ENCODE measurements around the gene PHACTR3. TPM values are rescaled to one million over a fixed set of nuclear protein-coding genes. Genes with fewer than 3 reads are reported as not detected.

The PHACTR3 gene
- total and polyA plus RNA-seq, 2 experiments from 2014 or later = 0.45 to 0.61 TPM

DNA sequence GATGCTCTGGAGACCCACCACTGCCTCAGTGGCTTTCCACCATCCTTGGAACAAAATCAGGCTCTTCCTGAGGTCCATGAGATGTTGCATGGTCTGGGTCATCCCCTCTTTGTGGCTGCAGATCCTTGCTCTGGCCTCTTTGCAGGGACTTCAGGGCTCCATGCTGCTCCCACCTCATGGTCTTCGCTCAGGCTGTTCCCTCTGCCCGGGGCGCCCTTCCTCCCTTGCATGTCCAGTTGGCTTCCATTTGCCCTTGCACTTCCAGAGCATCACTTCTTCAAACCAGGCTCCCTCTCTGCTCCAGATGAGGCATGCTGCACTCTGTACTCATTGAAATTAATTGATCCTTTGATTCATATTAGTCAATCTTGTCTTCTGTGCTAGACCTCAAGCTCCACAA lies 4.4 kb upstream of the PHACTR3 start:
- no peak for ATAC-seq

More for the DNA sequence above, 4.4 kb upstream of the PHACTR3 start:
- Mint-ChIP-seq H3K4me3 (no peak overlapping the region), H3K27me3 (ENCODE audit: insufficient read depth, low read depth, poor library complexity) (peaks cover 42% of the 10 kb centered on the region), H3K9me3 (no peaks in the 10 kb centered on the region), H3K27ac (no peak overlapping the region), H3K36me3 (ENCODE audit: low read depth) (no peaks in the 10 kb centered on the region), H3K4me1 (peaks cover 8% of the 10 kb centered on the region; the same call in 2 of the 3 replicates)
- no peak overlapping the region for H2AFZ ChIP-seq
- no peak overlapping the region for H3K27ac ChIP-seq (ENCODE audit: low read depth)
- no peak overlapping the region for H3K4me3 ChIP-seq
- no peaks in the 10 kb centered on the region for H3F3A ChIP-seq (replicated peaks; ENCODE audit: low read depth)
- H3K27me3 ChIP-seq (ENCODE audit: insufficient read depth) = peaks cover 66% of the 10 kb centered on the region
- no peak overlapping the region for H3K4me2 ChIP-seq
- DNase-seq (ENCODE audit: low spot score) = no peak
- H3K4me1 ChIP-seq (ENCODE audit: insufficient read depth) = no peaks in the 10 kb centered on the region
- no peaks in the 10 kb centered on the region; the same call in 1 of the 2 replicates for H4K20me1 ChIP-seq (replicated peaks; ENCODE audit: insufficient read depth)
- no peaks in the 10 kb centered on the region for H3K9me2 ChIP-seq (ENCODE audit: insufficient read depth)
- TF ChIP-seq ZNF114 (CRISPR knock-in tag; IDR thresholded peaks at IDR 0.05) (no peak), POLR2AphosphoS5 (IDR thresholded peaks at IDR 0.05; ENCODE audit: low read depth) (no peak), CREB1 (CRISPR knock-in tag; IDR thresholded peaks at IDR 0.05; ENCODE audit: low read depth) (no peak), ZNF331 (CRISPR knock-in tag; IDR thresholded peaks at IDR 0.05; ENCODE audit: low read depth) (no peak), EZH2phosphoT487 (IDR thresholded peaks at IDR 0.05; ENCODE audit: unreplicated experiment) (no peak), REST (IDR thresholded peaks at IDR 0.05; ENCODE audit: unreplicated experiment) (no peak), CTCF (conservative IDR thresholded peaks at IDR 0.05; ENCODE audit: low read depth in 2 of 2) (no peak), EZH2 (IDR thresholded peaks at IDR 0.05; ENCODE audit: low read depth, unreplicated experiment) (no peak), NANOG (IDR thresholded peaks at IDR 0.05; ENCODE audit: borderline replicate concordance) (no peak), STAT1 (IDR thresholded peaks at IDR 0.05; ENCODE audit: unreplicated experiment) (no peak), JUNB (IDR thresholded peaks at IDR 0.05; ENCODE audit: unreplicated experiment) (no peak)
- TF ChIP-seq, protein P1, sequence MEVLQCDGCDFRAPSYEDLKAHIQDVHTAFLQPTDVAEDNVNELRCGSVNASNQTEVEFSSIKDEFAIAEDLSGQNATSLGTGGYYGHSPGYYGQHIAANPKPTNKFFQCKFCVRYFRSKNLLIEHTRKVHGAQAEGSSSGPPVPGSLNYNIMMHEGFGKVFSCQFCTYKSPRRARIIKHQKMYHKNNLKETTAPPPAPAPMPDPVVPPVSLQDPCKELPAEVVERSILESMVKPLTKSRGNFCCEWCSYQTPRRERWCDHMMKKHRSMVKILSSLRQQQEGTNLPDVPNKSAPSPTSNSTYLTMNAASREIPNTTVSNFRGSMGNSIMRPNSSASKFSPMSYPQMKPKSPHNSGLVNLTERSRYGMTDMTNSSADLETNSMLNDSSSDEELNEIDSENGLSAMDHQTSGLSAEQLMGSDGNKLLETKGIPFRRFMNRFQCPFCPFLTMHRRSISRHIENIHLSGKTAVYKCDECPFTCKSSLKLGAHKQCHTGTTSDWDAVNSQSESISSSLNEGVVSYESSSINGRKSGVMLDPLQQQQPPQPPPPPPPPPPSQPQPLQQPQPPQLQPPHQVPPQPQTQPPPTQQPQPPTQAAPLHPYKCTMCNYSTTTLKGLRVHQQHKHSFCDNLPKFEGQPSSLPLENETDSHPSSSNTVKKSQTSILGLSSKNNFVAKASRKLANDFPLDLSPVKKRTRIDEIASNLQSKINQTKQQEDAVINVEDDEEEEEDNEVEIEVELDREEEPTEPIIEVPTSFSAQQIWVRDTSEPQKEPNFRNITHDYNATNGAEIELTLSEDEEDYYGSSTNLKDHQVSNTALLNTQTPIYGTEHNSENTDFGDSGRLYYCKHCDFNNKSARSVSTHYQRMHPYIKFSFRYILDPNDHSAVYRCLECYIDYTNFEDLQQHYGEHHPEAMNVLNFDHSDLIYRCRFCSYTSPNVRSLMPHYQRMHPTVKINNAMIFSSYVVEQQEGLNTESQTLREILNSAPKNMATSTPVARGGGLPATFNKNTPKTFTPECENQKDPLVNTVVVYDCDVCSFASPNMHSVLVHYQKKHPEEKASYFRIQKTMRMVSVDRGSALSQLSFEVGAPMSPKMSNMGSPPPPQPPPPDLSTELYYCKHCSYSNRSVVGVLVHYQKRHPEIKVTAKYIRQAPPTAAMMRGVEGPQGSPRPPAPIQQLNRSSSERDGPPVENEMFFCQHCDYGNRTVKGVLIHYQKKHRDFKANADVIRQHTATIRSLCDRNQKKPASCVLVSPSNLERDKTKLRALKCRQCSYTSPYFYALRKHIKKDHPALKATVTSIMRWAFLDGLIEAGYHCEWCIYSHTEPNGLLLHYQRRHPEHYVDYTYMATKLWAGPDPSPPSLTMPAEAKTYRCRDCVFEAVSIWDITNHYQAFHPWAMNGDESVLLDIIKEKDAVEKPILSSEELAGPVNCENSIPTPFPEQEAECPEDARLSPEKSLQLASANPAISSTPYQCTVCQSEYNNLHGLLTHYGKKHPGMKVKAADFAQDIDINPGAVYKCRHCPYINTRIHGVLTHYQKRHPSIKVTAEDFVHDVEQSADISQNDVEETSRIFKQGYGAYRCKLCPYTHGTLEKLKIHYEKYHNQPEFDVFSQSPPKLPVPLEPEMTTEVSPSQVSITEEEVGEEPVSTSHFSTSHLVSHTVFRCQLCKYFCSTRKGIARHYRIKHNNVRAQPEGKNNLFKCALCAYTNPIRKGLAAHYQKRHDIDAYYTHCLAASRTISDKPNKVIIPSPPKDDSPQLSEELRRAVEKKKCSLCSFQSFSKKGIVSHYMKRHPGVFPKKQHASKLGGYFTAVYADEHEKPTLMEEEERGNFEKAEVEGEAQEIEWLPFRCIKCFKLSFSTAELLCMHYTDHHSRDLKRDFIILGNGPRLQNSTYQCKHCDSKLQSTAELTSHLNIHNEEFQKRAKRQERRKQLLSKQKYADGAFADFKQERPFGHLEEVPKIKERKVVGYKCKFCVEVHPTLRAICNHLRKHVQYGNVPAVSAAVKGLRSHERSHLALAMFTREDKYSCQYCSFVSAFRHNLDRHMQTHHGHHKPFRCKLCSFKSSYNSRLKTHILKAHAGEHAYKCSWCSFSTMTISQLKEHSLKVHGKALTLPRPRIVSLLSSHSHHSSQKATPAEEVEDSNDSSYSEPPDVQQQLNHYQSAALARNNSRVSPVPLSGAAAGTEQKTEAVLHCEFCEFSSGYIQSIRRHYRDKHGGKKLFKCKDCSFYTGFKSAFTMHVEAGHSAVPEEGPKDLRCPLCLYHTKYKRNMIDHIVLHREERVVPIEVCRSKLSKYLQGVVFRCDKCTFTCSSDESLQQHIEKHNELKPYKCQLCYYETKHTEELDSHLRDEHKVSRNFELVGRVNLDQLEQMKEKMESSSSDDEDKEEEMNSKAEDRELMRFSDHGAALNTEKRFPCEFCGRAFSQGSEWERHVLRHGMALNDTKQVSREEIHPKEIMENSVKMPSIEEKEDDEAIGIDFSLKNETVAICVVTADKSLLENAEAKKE (CRISPR knock-in tag; IDR thresholded peaks at IDR 0.05) = no peak
- TF ChIP-seq, protein P2, sequence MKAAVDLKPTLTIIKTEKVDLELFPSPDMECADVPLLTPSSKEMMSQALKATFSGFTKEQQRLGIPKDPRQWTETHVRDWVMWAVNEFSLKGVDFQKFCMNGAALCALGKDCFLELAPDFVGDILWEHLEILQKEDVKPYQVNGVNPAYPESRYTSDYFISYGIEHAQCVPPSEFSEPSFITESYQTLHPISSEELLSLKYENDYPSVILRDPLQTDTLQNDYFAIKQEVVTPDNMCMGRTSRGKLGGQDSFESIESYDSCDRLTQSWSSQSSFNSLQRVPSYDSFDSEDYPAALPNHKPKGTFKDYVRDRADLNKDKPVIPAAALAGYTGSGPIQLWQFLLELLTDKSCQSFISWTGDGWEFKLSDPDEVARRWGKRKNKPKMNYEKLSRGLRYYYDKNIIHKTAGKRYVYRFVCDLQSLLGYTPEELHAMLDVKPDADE (IDR thresholded peaks at IDR 0.05) = no peak
- H3K79me2 ChIP-seq (replicated peaks; ENCODE audit: insufficient read depth) = no peaks in the 10 kb centered on the region
- no peaks in the 10 kb centered on the region for H3K36me3 ChIP-seq (ENCODE audit: insufficient read depth)
